Mucosa of descending colon (tissue), 3 donors: ENCODE results near the gene G6PC1. TPM values are rescaled to one million over a fixed set of nuclear protein-coding genes. Genes with fewer than 3 reads are reported as not detected.
"Not testable (repeated sequence)": the region's sequence is repeated elsewhere in the genome, so short reads cannot be mapped to it uniquely, and the experiment has no call there.

Experiments used
- ATAC-seq: fragments of 200-7000 bp; cut with Tn5 transposase; one replicate; pipeline ENCODE4 v1.9.1; 2020; ENCODE audit warnings: mild to moderate bottlenecking, moderate library complexity
- DNase-seq, 3 donors: peaks; one replicate each; pipeline ENCODE4 v3.0.0-alpha.2; 2020
- H3K36me3 ChIP-seq: fragments of 200-600 bp; one replicate; pipeline ENCODE4 v1.8.0; 2021; ENCODE audit warnings: low read depth, mild to moderate bottlenecking
- H3K4me1 ChIP-seq: fragments of 200-600 bp; one replicate; pipeline ENCODE4 v1.8.0; 2021; ENCODE audit warnings: low read depth, mild to moderate bottlenecking
- H3K4me3 ChIP-seq: fragments of 200-600 bp; one replicate; pipeline ENCODE4 v1.8.0; 2021; ENCODE audit warnings: mild to moderate bottlenecking
- H3K9me3 ChIP-seq: fragments of 200-600 bp; one replicate; pipeline ENCODE4 v1.8.0; 2021; ENCODE audit warnings: mild to moderate bottlenecking
- CTCF ChIP-seq: fragments of 200-600 bp; IDR thresholded peaks from one replicate; pipeline ENCODE4 v1.8.0; 2022; ENCODE audit warnings: antibody characterized with exemption, mild to moderate bottlenecking
- intact Hi-C, 2 donors: fragments of 100-400 bp; cut with DNase I in 1 of 2; cut with micrococcal nuclease in 1 of 2; formaldehyde crosslinking; loops; one replicate each; pipeline versions ENCODE4 v1.11.0 to v1.11.1; 2022; cut with DNase I, micrococcal nuclease
- total RNA-seq, 3 donors: library from RNA; stranded (reverse); fragmentation: NEBNext Ultra II Directional in 2 of 3; extraction: Animal tissue kit (Norgen Biotek cat#: 25700) in 2 of 3; gene quantifications; one replicate each; pipeline versions ENCODE4 v1.2.1 to v1.2.4, GENCODE V29; 2021 to 2023
- donor health status: DM: no; HTN: no; CAD: no; lungs with moderate emphysema.
- donor health status: DM: no; HTN: no; CAD: no.
- donor health status: DM: no; HTN: yes; CAD: no.

The G6PC1 gene
- total RNA-seq, 3 donors from 2014 or later: 0.67 TPM; not detected in 2

GRCh38 chr17:42878924-42879595 is 21.5 kb upstream of the G6PC1 start:
- ATAC-seq (no peak), DNase-seq (no peak)
- H3K4me1 ChIP-seq: no peaks in the 10 kb centered on the region
- no peak overlapping the region for H3K4me3 ChIP-seq
- no peaks in the 10 kb centered on the region for H3K9me3 ChIP-seq
- intact Hi-C loops: no loop called here
- TF ChIP-seq CTCF: no peak
- H3K36me3 ChIP-seq: no peaks in the 10 kb centered on the region

GRCh38 chr17:42879596-42879985 is 21.0 kb upstream of the G6PC1 start:
- Histone ChIP-seq H3K36me3 (no peaks in the 10 kb centered on the region), H3K4me1 (no peaks in the 10 kb centered on the region), H3K4me3 (no peak overlapping the region), H3K9me3 (no peaks in the 10 kb centered on the region)
- no peak for ATAC-seq
- intact Hi-C loops: no loop called here
- TF ChIP-seq CTCF: no peak
- no peak for DNase-seq

GRCh38 chr17:42880776-42881310 is 19.8 kb upstream of the G6PC1 start:
- intact Hi-C loops: no loop called here
- no peak for DNase-seq
- no peak for ATAC-seq
- no peaks in the 10 kb centered on the region for H3K9me3 ChIP-seq
- no peak for TF ChIP-seq CTCF
- H3K36me3 ChIP-seq: no peaks in the 10 kb centered on the region
- H3K4me1 ChIP-seq: no peaks in the 10 kb centered on the region
- H3K4me3 ChIP-seq: no peak overlapping the region

- ATAC-seq, DNase-seq, H3K4me3 ChIP-seq, H3K9me3 ChIP-seq, H3K36me3 ChIP-seq, H3K4me1 ChIP-seq, intact Hi-C loops: not testable (repeated sequence)
These were observed 18.9 kb upstream of the G6PC1 start for GRCh38 chr17:42881706-42882105.

GRCh38 chr17:42882166-42882565 is 18.4 kb upstream of the G6PC1 start:
- H3K4me3 ChIP-seq: no peak overlapping the region
- H3K4me1 ChIP-seq: no peaks in the 10 kb centered on the region
- DNase-seq (no peak), ATAC-seq (no peak)
- H3K9me3 ChIP-seq: no peaks in the 10 kb centered on the region
- intact Hi-C loops: no loop called here
- no peaks in the 10 kb centered on the region for H3K36me3 ChIP-seq
- no peak for TF ChIP-seq CTCF

- no peaks in the 10 kb centered on the region for H3K4me1 ChIP-seq
- no peak for TF ChIP-seq CTCF
- DNase-seq: peak in 1 of 3 donors; percentile 1
- intact Hi-C loops: no loop called here
- no peaks in the 10 kb centered on the region for H3K36me3 ChIP-seq
- ATAC-seq: no peak
- H3K4me3 ChIP-seq: no peak overlapping the region
- H3K9me3 ChIP-seq: no peaks in the 10 kb centered on the region
These were observed 16.6 kb upstream of the G6PC1 start for GRCh38 chr17:42883802-42884558.

GRCh38 chr17:42885806-42886205 is 14.8 kb upstream of the G6PC1 start:
- H3K36me3 ChIP-seq, H3K4me1 ChIP-seq, intact Hi-C loops, H3K4me3 ChIP-seq, ATAC-seq, H3K9me3 ChIP-seq, DNase-seq: not testable (repeated sequence)
